OCI-LY3 (cell line): Measurements from ENCODE around the gene GNB5.

Experiments
- EZH2phosphoT487 ChIP-seq: fragments of 200-600 bp; shearing (Covaris generic); IDR thresholded peaks from 2 replicates; pipeline ENCODE4 v1.6.1; 2018; ENCODE audit warnings: antibody characterized with exemption, mixed run types, low read depth
- TF ChIP-seq, protein P1 (sequence below): fragments of 200-600, 300-600 bp; sonication (generic); IDR thresholded peaks from 2 replicates; pipeline ENCODE4 v1.5.1; 2014; ENCODE audit warnings: antibody characterized with exemption, low read length, low read depth

DNA sequence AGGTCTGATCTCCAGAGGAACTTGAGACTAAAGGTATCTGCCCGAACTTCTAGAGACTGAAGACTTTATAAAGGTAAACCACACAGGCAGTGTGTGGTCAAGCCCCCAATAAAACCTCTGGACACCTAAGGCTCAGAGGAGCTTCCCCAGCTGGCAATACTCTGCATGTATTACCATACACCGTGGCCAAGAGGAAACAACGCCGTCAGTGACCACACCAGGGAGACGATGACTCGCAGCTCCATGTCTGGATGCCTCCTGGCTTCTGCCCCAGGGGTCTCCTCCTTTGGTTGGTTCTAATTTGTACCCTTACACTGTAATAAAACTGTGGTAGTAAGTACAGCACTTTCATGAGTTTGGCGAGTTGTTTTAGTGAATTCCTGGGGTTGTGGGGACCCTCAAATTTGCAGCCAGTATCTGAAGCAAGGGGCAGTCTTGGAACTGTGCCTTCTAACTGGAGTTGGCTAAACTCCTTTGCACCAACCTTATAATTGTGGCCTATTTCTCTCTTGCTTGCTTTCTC is 46.5 kb downstream of the GNB5 start:
- TF ChIP-seq, protein P1, sequence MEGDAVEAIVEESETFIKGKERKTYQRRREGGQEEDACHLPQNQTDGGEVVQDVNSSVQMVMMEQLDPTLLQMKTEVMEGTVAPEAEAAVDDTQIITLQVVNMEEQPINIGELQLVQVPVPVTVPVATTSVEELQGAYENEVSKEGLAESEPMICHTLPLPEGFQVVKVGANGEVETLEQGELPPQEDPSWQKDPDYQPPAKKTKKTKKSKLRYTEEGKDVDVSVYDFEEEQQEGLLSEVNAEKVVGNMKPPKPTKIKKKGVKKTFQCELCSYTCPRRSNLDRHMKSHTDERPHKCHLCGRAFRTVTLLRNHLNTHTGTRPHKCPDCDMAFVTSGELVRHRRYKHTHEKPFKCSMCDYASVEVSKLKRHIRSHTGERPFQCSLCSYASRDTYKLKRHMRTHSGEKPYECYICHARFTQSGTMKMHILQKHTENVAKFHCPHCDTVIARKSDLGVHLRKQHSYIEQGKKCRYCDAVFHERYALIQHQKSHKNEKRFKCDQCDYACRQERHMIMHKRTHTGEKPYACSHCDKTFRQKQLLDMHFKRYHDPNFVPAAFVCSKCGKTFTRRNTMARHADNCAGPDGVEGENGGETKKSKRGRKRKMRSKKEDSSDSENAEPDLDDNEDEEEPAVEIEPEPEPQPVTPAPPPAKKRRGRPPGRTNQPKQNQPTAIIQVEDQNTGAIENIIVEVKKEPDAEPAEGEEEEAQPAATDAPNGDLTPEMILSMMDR = no peak
- no peak for TF ChIP-seq EZH2phosphoT487
